C4-2B (cell line): ENCODE results near the gene DYNC2I2.

Experiments
- CTCF ChIP-seq: fragments of 450-650 bp; conservative IDR thresholded peaks from 2 replicates; pipeline ENCODE4 v1.5.1; 2017; ENCODE audit warnings: mild to moderate bottlenecking
- ZFX ChIP-seq: fragments of 450-650 bp; IDR thresholded peaks from 2 replicates; pipeline ENCODE4 v1.6.1; 2017

GRCh38 chr9:128685636-128686489 is 29.2 kb upstream of the DYNC2I2 start:
- TF ChIP-seq CTCF: no peak
- TF ChIP-seq ZFX: no peak
